HepG2 (cell line): ENCODE data around the gene RHOBTB3. TPM values are rescaled to one million over a fixed set of nuclear protein-coding genes. Genes with fewer than 3 reads are reported as not detected.

Experiments
- ATAC-seq: fragments of 200-7000 bp; cut with Tn5 transposase; 3 replicates; pipeline ENCODE4 v1.9.1; 2020; ENCODE audit warnings: mild to moderate bottlenecking, moderate library complexity
- BruUV-seq: library from RNA; stranded (reverse); fragments of 400-500 nt; replicated peaks from 2 replicates; lab custom pipeline; 2021; lab: Mats Ljungman, UMichigan
- CTCF ChIA-PET: fragments of 300-600 bp; formaldehyde crosslinking; extraction: SDS; loops from one replicate; lab custom pipeline; 2021; ENCODE audit warnings: low total read pairs, inconsistent platforms, low intra/inter-chr PET ratio; lab: Yijun Ruan, JAX
- POLR2A ChIA-PET: fragments of 350-600 bp; sonication (Branson Sonifier 250); formaldehyde crosslinking; loops from one replicate; lab custom pipeline; 2020; ENCODE audit warnings: antibody characterized with exemption, inconsistent platforms; lab: Yijun Ruan, JAX
- DNase-seq: peaks from one replicate; pipeline ENCODE4 v3.0.0-alpha.2; 2015; ENCODE audit warnings: low spot score
- FAIRE-seq: peaks from 3 replicates; lab custom pipeline; 2011; peaks lifted over from hg19 to GRCh38; lab: Jason Lieb, UNC
- H2AFZ ChIP-seq: one replicate; pipeline ENCODE4 v1.6.1; 2011; ENCODE audit warnings: low read length, inconsistent platforms
- H3K27ac ChIP-seq: fragments of 300-600 bp; 3 replicates; pipeline ENCODE4 v1.8.0; 2011; ENCODE audit warnings: mixed run types, mild to moderate bottlenecking, mixed read lengths, low read length, inconsistent platforms; ENCODE audit not compliant: insufficient read depth; ENCODE audit errors: extremely low read length
- H3K27me3 ChIP-seq, 2 experiments: fragments of 200-600 bp in 1 of 2; 2 replicates in 1 of 2; 3 replicates in 1 of 2; pipeline versions ENCODE4 v1.6.0 to v1.8.0; 2011; ENCODE audit warnings: low read length in 2 of 2, mild to moderate bottlenecking in 2 of 2, moderate library complexity in 2 of 2, inconsistent platforms in 1 of 2; ENCODE audit not compliant: insufficient read depth in 2 of 2, control insufficient read depth in 1 of 2
- H3K36me3 ChIP-seq, 2 experiments: fragments of 200-600 bp in 1 of 2; replicated peaks in 1 of 2; 2 replicates in 1 of 2; 3 replicates in 1 of 2; pipeline versions ENCODE4 v1.5.1 to v1.8.0; 2011; ENCODE audit warnings: low read length in 2 of 2, inconsistent platforms in 1 of 2; ENCODE audit not compliant: insufficient read depth in 2 of 2, control insufficient read depth in 1 of 2
- H3K4me1 ChIP-seq: 2 replicates; pipeline ENCODE4 v1.5.1; 2012; ENCODE audit warnings: low read length, inconsistent platforms; ENCODE audit not compliant: insufficient read depth
- H3K4me2 ChIP-seq: 2 replicates; pipeline ENCODE4 v1.6.0; 2011; ENCODE audit warnings: low read depth, low read length, inconsistent platforms
- H3K4me3 ChIP-seq, 3 experiments: fragments of 200-600 bp in 1 of 3; sonication (generic), shearing (Covaris generic) in 1 of 3; replicated peaks in 1 of 3; 2 replicates each; pipeline ENCODE4 v1.5.1; 2011 to 2016; ENCODE audit warnings: low read length in 3 of 3, inconsistent platforms in 2 of 3, low read depth in 2 of 3, mild to moderate bottlenecking in 2 of 3, control low read depth in 1 of 3, mixed read lengths in 1 of 3; ENCODE audit not compliant: insufficient read depth in 1 of 3
- H3K79me2 ChIP-seq: one replicate; pipeline ENCODE4 v1.6.1; 2011; ENCODE audit warnings: low read length, inconsistent platforms; ENCODE audit not compliant: insufficient read depth
- H3K9ac ChIP-seq: 2 replicates; pipeline ENCODE4 v1.6.0; 2011; ENCODE audit warnings: mild to moderate bottlenecking, low read depth, low read length, inconsistent platforms; ENCODE audit not compliant: insufficient read depth
- H3K9me3 ChIP-seq: 2 replicates; pipeline ENCODE4 v1.5.1; 2012; ENCODE audit warnings: mild to moderate bottlenecking, low read length
- H4K20me1 ChIP-seq: 2 replicates; pipeline ENCODE4 v1.6.0; 2011; ENCODE audit warnings: inconsistent platforms, mild to moderate bottlenecking, low read length, moderate library complexity; ENCODE audit not compliant: insufficient read depth
- ARID4A ChIP-seq: sonication (generic); formaldehyde crosslinking; IDR thresholded peaks from 2 replicates; pipeline ENCODE4 v1.5.0; 2020; ENCODE audit warnings: mild to moderate bottlenecking, missing genetic modification reagents, borderline replicate concordance
- DRAP1 ChIP-seq: IDR thresholded peaks from 2 replicates; pipeline ENCODE4 v1.6.1; 2016; ENCODE audit warnings: missing genetic modification reagents, missing compliant biosample characterization
- DZIP1 ChIP-seq: sonication (generic); formaldehyde crosslinking; IDR thresholded peaks from 2 replicates; pipeline ENCODE4 v1.5.0; 2020; ENCODE audit warnings: mild to moderate bottlenecking, missing genetic modification reagents
- KDM2A ChIP-seq: sonication (generic); formaldehyde crosslinking; IDR thresholded peaks from 2 replicates; pipeline ENCODE4 v1.4.0; 2020; ENCODE audit warnings: low read depth, missing genetic modification reagents, borderline replicate concordance
- SOX6 ChIP-seq, 2 experiments: fragments of 450-650 bp in 1 of 2; sonication (generic) in 1 of 2; formaldehyde crosslinking in 1 of 2; IDR thresholded peaks; 2 replicates each; pipeline versions ENCODE4 v1.4.0 to v1.6.1; 2017 to 2020; ENCODE audit warnings: antibody characterized with exemption in 1 of 2, mild to moderate bottlenecking in 1 of 2, missing genetic modification reagents in 1 of 2
- SUZ12 ChIP-seq: fragments of 150-350 bp; IDR thresholded peaks from 2 replicates; pipeline ENCODE4 v1.6.1; 2014; ENCODE audit warnings: low read depth, low read length
- XBP1 ChIP-seq: sonication (generic); formaldehyde crosslinking; IDR thresholded peaks from 2 replicates; pipeline ENCODE4 v1.5.0; 2020; ENCODE audit warnings: missing genetic modification reagents
- WGBS: methylation state at CpG from one replicate; pipeline ENCODE4 v1.1.6; 2017; ENCODE audit warnings: low lambda C conversion rate; 5-methylcytosine and 5-hydroxymethylcytosine counted together
- in situ Hi-C: cut with HindIII; loops from 2 replicates; pipeline ENCODE4 v1.10.0; 2017; ENCODE audit warnings: low pct_unique_long_range_greater_than_20kb; ENCODE audit not compliant: extremely low pct_ligation_motif_present
- intact Hi-C: fragments of 100-400 bp; cut with micrococcal nuclease; formaldehyde crosslinking; loops from one replicate; pipeline ENCODE4 v1.10.0; 2022; ENCODE audit not compliant: unreplicated experiment
- polyA plus RNA-seq, 8 experiments: library from polyadenylated mRNA; depleted of rRNA in 3 of 8; stranded (reverse) in 7 of 8; unstranded in 1 of 8; fragments of >200 nt; fragmentation: Illumina TruSeq in 4 of 8; extraction: Trizol in 4 of 8; gene quantifications; 2 replicates each; pipeline versions ENCODE4 v1.2.1 to v1.2.3, GENCODE V29; 2011 to 2016; ENCODE audit warnings: low read depth in 4 of 8, missing spikeins in 1 of 8, mixed read lengths in 1 of 8; ENCODE audit not compliant: insufficient read depth in 1 of 8
- total RNA-seq, 5 experiments: library from RNA; depleted of rRNA; stranded (reverse); fragments of >200 nt; fragmentation: Illumina TruSeq; extraction: Trizol; gene quantifications; 2 replicates each; pipeline ENCODE4 v1.2.3, GENCODE V29; 2016; ENCODE audit warnings: low read depth in 1 of 5

Gene RHOBTB3
- total and polyA plus RNA-seq, 2 of the 13 experiments (the other 11 are each of a cell fraction or from before 2014, with no cell fraction given), result 31.6 to 35.4 TPM

- in situ Hi-C loops, result no loop called here
- no peak overlapping the region for H3K4me3 ChIP-seq
- H3K36me3 ChIP-seq, result peaks cover 3 to 23% of the 10 kb centered on the region in 2 experiments; a peak in 4 of 5 replicates
- DNase-seq, result no peak
- TF ChIP-seq XBP1 (CRISPR knock-in tag) (no peak), ARID4A (CRISPR knock-in tag) (no peak), SUZ12 (no peak), SOX6 (IDR thresholded peaks at IDR 0.05) (no peak), SOX6 (CRISPR knock-in tag; IDR thresholded peaks at IDR 0.05) (no peak), KDM2A (CRISPR knock-in tag) (no peak), DRAP1 (no peak), DZIP1 (CRISPR knock-in tag) (no peak)
- TF ChIP-seq, all 625 proteins: peak for 0
- whole genome bisulfite sequencing, result 90% methylated on average over 6 of the region's 6 CpGs
- ChIA-PET POLR2A (no interaction called here), CTCF (no interaction called here)
- H3K79me2 ChIP-seq, result no peaks in the 10 kb centered on the region
- no peaks in the 10 kb centered on the region for H3K9me3 ChIP-seq
- no peak overlapping the region for H3K27ac ChIP-seq
- H3K9ac ChIP-seq, result no peak overlapping the region
- intact Hi-C loops, result no loop called here
- no peak for FAIRE-seq
- no TSS peak for BruUV-seq
- no peak for ATAC-seq
- H3K27me3 ChIP-seq, result no peaks in the 10 kb centered on the region
- H4K20me1 ChIP-seq, result no peaks in the 10 kb centered on the region
- no peaks in the 10 kb centered on the region for H3K4me1 ChIP-seq
- H2AFZ ChIP-seq, result no peak overlapping the region
- no peak overlapping the region for H3K4me2 ChIP-seq
Observed at GRCh38 chr5:95791751-95792150, 60.6 kb downstream of the RHOBTB3 start.
